ENCODE measurements around the gene PRKN.

Gene PRKN

GRCh38 chr6:161976553-161976952, 751.0 kb downstream of the PRKN start:
- Histone ChIP-seq H3K4me1 (ENCODE audit: low read length) (no peaks in the 10 kb centered on the region), H3F3A (ENCODE audit: insufficient read depth, low read length) (no peaks in the 10 kb centered on the region), H3K4me3 (ENCODE audit: low read length) (no peak overlapping the region), H2AFZ (ENCODE audit: low read length) (no peak overlapping the region), H3K79me2 (ENCODE audit: low read length) (no peaks in the 10 kb centered on the region), H3K9ac (ENCODE audit: low read length) (no peak overlapping the region), H3K27me3 (replicated peaks; ENCODE audit: insufficient read depth, low read length) (no peaks in the 10 kb centered on the region), H3K9me2 (replicated peaks; ENCODE audit: insufficient read depth, low read length) (no peaks in the 10 kb centered on the region), H3K4me2 (ENCODE audit: low read depth, low read length) (no peak overlapping the region), H4K20me1 (ENCODE audit: insufficient read depth, low read length) (no peaks in the 10 kb centered on the region), H3K27ac (ENCODE audit: low read length) (no peak overlapping the region), H3K36me3 (replicated peaks; ENCODE audit: insufficient read depth, low read length) (no peaks in the 10 kb centered on the region), H3K9me3 (replicated peaks; ENCODE audit: insufficient read depth, low read length) (no peaks in the 10 kb centered on the region)
- no peak for DNase-seq
- TF ChIP-seq CTCF (IDR thresholded peaks at IDR 0.05; ENCODE audit: low read length): no peak
- TF ChIP-seq EZH2 (optimal IDR thresholded peaks at IDR 0.05; ENCODE audit: low read depth, low read length): no peak
- no peak for TF ChIP-seq EZH2phosphoT487 (IDR thresholded peaks at IDR 0.05; ENCODE audit: low read length)

- Histone ChIP-seq H3K27ac (ENCODE audit: low read length) (no peak overlapping the region), H3K4me2 (ENCODE audit: low read depth, low read length) (no peak overlapping the region)
- TF ChIP-seq CTCF (IDR thresholded peaks at IDR 0.05; ENCODE audit: low read length) (no peak), EZH2 (optimal IDR thresholded peaks at IDR 0.05; ENCODE audit: low read depth, low read length) (no peak), EZH2phosphoT487 (IDR thresholded peaks at IDR 0.05; ENCODE audit: low read length) (no peak)
Observed at GRCh38 chr6:161973064-161973463, 754.5 kb downstream of the PRKN start.

DNA sequence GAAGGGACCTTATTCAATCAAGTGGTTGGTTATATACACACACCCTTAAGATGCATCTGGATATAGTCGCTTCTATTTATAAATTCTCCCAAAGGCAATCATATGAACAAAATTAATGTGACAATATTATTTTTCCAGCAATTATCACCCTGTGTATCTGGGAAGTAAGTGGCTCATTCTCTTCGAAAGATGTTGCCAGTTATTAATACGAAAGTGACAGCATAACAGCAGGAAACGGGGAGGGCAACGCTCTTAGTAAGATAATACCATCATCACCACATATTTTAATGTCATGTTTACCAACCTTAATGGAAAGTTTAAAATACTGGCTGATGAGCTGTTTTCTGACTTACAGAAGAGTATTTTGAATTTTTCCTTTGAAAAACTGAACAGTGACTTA, 756.5 kb downstream of the PRKN start:
- no peak overlapping the region for H3K4me2 ChIP-seq (ENCODE audit: low read depth, low read length)
- H3K27ac ChIP-seq (ENCODE audit: low read length): no peak overlapping the region
- H4K20me1 ChIP-seq (ENCODE audit: insufficient read depth, low read length): no peaks in the 10 kb centered on the region
- H3K4me1 ChIP-seq (ENCODE audit: low read length): no peaks in the 10 kb centered on the region
- no peaks in the 10 kb centered on the region for H3F3A ChIP-seq (ENCODE audit: insufficient read depth, low read length)
- H3K27me3 ChIP-seq (replicated peaks; ENCODE audit: insufficient read depth, low read length): no peaks in the 10 kb centered on the region
- DNase-seq: no peak
- H3K9ac ChIP-seq (ENCODE audit: low read length): no peak overlapping the region
- no peak for TF ChIP-seq EZH2phosphoT487 (IDR thresholded peaks at IDR 0.05; ENCODE audit: low read length)
- TF ChIP-seq EZH2 (optimal IDR thresholded peaks at IDR 0.05; ENCODE audit: low read depth, low read length): no peak
- TF ChIP-seq CTCF (IDR thresholded peaks at IDR 0.05; ENCODE audit: low read length): no peak
- no peaks in the 10 kb centered on the region for H3K9me3 ChIP-seq (replicated peaks; ENCODE audit: insufficient read depth, low read length)
- H3K79me2 ChIP-seq (ENCODE audit: low read length): no peaks in the 10 kb centered on the region
- H3K9me2 ChIP-seq (replicated peaks; ENCODE audit: insufficient read depth, low read length): no peaks in the 10 kb centered on the region
- no peak overlapping the region for H2AFZ ChIP-seq (ENCODE audit: low read length)
- H3K4me3 ChIP-seq (ENCODE audit: low read length): no peak overlapping the region
- no peaks in the 10 kb centered on the region for H3K36me3 ChIP-seq (replicated peaks; ENCODE audit: insufficient read depth, low read length)

More at GRCh38 chr6:161973064-161973463, 754.5 kb downstream of the PRKN start:
- no peak overlapping the region for H3K9ac ChIP-seq (ENCODE audit: low read length)
- no peaks in the 10 kb centered on the region for H3K9me2 ChIP-seq (replicated peaks; ENCODE audit: insufficient read depth, low read length)
- no peaks in the 10 kb centered on the region for H3K36me3 ChIP-seq (replicated peaks; ENCODE audit: insufficient read depth, low read length)
- H2AFZ ChIP-seq (ENCODE audit: low read length): no peak overlapping the region
- H3F3A ChIP-seq (ENCODE audit: insufficient read depth, low read length): no peaks in the 10 kb centered on the region
- no peaks in the 10 kb centered on the region for H3K79me2 ChIP-seq (ENCODE audit: low read length)
- H3K27me3 ChIP-seq (replicated peaks; ENCODE audit: insufficient read depth, low read length): no peaks in the 10 kb centered on the region
- no peaks in the 10 kb centered on the region for H3K9me3 ChIP-seq (replicated peaks; ENCODE audit: insufficient read depth, low read length)
- H3K4me1 ChIP-seq (ENCODE audit: low read length): no peaks in the 10 kb centered on the region
- no peak overlapping the region for H3K4me3 ChIP-seq (ENCODE audit: low read length)
- H4K20me1 ChIP-seq (ENCODE audit: insufficient read depth, low read length): no peaks in the 10 kb centered on the region
- DNase-seq: no peak
